AG09319 (cell line): Measurements from ENCODE around the gene UPB1.
"Not testable (repeated sequence)": the region's sequence is repeated elsewhere in the genome, so short reads cannot be mapped to it uniquely, and the experiment has no call there.

Source experiments
- DNase-seq: peaks from one replicate; pipeline ENCODE4 v3.0.0-alpha.2; 2010; ENCODE audit warnings: low read depth; ENCODE audit errors: extremely low read depth
- TF ChIP-seq, protein P1 (sequence below): IDR thresholded peaks from 2 replicates; pipeline ENCODE4 v1.5.1; 2011; ENCODE audit warnings: low read depth, mild to moderate bottlenecking, inconsistent platforms, low read length, moderate library complexity

The UPB1 gene

DNA sequence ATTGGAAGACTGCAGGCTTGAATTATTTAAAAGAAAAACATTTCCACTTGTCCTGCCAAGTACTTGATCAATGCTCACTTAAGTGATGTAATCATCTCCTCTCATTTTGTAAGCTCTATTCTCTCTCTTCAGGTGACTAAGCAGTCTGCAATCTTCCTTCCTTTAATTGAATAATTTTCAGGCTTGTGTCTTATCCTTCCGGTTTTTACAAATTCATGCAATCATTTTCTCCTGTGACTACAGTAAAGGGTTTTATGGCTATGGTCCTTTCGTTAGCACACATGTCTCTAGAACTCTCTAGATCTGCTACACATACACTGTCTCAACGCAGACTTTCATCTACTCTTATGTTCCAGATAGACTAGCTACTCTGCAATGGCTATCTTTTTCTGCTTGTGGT is 12.6 kb upstream of the UPB1 start:
- peak; percentile 44 for DNase-seq
- TF ChIP-seq, protein P1, sequence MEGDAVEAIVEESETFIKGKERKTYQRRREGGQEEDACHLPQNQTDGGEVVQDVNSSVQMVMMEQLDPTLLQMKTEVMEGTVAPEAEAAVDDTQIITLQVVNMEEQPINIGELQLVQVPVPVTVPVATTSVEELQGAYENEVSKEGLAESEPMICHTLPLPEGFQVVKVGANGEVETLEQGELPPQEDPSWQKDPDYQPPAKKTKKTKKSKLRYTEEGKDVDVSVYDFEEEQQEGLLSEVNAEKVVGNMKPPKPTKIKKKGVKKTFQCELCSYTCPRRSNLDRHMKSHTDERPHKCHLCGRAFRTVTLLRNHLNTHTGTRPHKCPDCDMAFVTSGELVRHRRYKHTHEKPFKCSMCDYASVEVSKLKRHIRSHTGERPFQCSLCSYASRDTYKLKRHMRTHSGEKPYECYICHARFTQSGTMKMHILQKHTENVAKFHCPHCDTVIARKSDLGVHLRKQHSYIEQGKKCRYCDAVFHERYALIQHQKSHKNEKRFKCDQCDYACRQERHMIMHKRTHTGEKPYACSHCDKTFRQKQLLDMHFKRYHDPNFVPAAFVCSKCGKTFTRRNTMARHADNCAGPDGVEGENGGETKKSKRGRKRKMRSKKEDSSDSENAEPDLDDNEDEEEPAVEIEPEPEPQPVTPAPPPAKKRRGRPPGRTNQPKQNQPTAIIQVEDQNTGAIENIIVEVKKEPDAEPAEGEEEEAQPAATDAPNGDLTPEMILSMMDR = no peak

DNA sequence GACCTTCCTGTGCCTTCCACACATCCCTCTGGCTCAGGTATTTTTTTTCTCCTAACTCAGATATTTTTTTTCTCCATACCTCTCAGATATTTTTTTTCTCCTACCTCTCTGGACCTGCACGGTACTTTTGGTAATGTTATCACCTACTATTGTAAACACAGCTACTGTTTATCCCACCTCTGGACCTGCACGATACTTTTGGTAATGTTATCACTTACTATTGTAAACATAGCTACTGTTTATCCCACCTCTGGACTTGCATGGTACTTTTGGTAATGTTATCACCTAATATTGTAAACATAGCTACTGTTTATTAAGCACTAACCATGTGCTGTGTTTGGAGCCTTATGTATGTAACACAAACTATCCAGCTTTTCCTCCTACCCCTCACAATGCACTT is 12.1 kb upstream of the UPB1 start:
- TF ChIP-seq, protein P1 = no peak
- DNase-seq = no peak

DNA sequence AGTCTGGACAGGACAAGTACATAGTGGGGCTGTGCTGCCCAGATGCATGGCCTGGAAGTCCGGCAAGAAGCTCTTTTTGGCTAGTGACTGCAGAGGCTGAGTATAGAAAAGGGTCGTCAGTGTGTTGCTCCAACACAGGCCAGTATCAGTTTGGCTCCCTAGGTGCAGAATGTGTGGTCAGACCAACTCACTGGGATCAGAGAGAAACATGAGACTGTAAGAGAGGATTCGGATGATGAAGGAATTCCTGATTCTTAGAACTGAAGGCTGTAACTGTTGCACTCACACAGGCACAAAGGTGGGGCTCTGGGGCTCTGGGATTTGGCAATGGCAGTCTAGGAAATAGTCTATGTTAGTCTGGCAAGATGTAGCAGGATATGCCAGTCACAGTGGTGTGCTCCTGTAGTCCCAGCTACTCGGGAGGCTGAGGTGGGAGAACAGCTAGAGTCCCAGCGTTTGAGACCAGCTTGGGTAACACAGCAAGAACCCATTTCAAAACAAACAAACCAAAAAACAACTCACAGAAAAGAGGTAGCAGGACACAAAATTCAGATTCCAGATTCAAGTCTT is 11.1 kb upstream of the UPB1 start:
- no peak for DNase-seq
- TF ChIP-seq, protein P1 = no peak

DNA sequence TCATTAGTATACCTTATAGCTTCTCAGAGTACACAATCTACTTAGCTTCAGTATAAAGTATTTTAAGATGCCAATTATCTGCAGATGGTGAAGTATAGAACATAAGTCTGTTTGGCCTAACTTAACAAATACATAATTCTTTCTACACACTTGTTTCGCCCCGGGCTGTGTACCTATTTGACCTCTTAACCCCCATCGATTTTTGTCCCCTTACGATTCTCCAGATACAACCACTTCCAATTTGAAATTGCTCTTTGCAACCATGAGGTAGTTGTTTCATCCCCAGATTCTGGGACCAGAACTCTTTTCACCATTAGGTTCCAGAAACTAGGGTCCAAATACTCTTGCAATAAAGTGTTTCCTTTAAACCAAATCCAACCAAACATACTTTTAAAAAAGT is 10.0 kb upstream of the UPB1 start:
- TF ChIP-seq, protein P1 = no peak

DNA sequence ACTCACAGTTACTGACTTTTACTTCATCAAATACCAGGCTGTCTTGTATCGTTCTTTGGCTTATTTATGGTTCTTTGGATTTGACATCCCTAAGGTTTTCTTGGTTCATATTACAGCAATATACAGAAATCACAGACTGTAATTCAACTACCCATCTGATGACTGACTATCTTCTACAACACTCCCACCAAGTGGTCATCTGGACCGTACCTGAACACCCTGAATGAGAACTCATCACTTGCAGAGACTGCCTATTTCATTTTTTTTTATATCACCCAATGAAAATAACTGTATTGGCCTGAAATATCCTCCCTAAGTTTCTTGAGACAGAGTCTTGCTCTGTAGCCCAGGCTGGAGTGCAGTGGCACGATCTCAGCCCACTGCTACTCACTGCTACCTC is 9.5 kb upstream of the UPB1 start:
- TF ChIP-seq, protein P1 = no peak
- no peak for DNase-seq

More for the DNA sequence above, 10.0 kb upstream of the UPB1 start:
- no peak for DNase-seq

DNA sequence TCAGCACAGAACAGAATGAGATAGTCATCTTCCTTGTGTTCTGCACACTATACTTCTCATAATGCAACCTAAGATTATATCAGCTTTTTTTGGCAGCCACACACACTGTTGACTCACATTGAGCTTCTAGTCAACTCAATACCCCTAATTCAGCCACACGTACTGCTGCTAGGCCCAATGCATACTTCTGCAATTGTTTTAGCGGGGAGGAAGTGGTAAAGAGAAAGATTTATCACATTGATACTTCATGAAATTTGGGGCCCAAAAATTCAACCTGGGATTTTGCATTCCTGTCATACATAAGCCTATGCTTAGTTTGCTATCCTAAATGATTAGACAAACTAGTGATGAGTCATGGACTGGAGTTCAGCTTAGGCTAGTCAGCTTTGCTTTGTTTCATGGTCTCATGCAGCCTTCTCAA is 8.6 kb upstream of the UPB1 start:
- no peak for DNase-seq
- TF ChIP-seq, protein P1 = no peak

DNA sequence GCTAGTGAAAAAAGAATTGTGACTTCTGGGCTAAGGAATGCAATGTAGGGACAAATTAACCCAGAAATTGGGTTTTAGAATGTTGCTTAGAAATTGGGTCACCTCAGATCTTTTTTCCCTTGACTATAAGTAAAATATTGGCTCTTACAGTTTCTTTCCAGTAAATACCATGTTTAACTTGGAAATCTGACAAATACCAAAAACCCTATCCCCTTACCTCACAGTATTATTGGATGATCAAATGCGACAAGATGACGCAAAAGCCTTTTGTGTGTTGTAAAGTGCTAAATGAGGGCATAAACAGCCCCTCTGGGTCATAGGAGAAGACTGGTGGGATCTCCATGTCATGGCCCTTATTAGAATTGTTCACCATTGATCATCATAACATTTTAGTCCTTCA is 6.1 kb upstream of the UPB1 start:
- no peak for DNase-seq
- TF ChIP-seq, protein P1 = no peak

DNA sequence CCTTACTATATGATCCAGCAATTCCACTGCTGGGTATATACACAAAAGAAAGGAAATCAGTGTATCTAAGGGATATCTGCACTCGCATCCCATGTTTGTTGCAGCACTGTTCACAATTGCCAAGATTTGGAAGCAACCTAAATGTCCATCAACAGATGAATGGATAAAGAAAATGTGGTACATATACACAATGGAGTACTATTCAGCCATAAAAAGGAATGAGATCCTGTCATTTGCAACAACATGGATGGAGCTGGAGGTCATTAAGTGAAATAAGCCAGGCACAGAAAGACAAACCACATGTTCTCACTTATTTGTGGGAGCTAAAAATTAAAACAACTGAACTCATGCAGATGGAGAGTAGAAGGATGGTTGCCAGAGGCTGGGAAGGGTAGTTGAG is 5.7 kb upstream of the UPB1 start:
- DNase-seq = not testable (repeated sequence)
